Measurements from ENCODE around the gene RNF138.
"Not testable (repeated sequence)": the region's sequence is repeated elsewhere in the genome, so short reads cannot be mapped to it uniquely, and the experiment has no call there.

Gene RNF138

GRCh38 chr18:32091724-32092421, at the start of gene RNF138:
TSS of gene RNF138 (plus strand) at chr18:32091874. CDS start at chr18:32092777, 903 bp downstream.
- peak; percentile 96 for DNase-seq (ENCODE audit: low spot score)

GRCh38 chr18:32042337-32042736, 49.3 kb upstream of the RNF138 start:
- no peak for DNase-seq (ENCODE audit: low spot score)

- DNase-seq (ENCODE audit: low spot score), result no peak
Measured at GRCh38 chr18:32048507-32049091, 43.1 kb upstream of the RNF138 start.

GRCh38 chr18:32049393-32050171, 42.1 kb upstream of the RNF138 start:
- no peak for DNase-seq (ENCODE audit: low spot score)

DNA sequence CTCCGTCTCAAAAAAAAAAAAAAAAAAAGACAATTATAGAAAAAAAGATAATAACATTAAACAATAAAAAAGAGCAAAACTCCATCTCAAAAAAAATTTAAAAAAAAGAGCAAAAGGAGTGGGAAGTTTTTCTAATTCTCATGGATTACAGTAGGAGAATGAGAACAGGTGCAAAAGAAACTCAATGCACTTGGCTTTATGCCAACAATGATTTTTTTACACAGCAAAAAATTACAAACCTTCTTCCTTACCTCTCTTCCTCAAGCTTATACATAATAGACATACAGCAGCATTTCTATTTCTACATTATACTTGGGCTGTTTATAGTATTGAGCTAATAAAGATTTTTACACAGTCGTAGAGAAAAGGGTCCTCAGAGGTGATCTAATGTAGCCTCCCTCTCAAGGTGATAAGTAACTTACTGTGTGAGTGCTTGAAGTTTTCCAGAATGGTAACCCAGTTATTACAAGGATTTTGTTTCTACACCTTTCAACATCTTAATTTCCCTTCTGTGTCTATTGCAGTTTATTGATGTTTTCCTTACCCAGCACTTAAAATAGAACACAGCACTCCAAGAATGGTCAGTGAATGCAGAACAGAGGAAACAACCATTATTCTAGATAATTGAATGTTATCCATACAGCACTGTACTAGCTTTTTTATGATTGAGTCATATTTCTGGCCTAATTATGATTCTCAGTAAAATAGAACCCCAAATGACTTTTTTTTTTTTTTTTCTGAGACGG, 34.9 kb upstream of the RNF138 start:
- no peak for DNase-seq (ENCODE audit: low spot score)

- DNase-seq (ENCODE audit: low spot score), result no peak
Measured at GRCh38 chr18:32057624-32058165, 34.0 kb upstream of the RNF138 start.

GRCh38 chr18:32060026-32060425, 31.6 kb upstream of the RNF138 start:
- no peak for DNase-seq (ENCODE audit: low spot score)

DNA sequence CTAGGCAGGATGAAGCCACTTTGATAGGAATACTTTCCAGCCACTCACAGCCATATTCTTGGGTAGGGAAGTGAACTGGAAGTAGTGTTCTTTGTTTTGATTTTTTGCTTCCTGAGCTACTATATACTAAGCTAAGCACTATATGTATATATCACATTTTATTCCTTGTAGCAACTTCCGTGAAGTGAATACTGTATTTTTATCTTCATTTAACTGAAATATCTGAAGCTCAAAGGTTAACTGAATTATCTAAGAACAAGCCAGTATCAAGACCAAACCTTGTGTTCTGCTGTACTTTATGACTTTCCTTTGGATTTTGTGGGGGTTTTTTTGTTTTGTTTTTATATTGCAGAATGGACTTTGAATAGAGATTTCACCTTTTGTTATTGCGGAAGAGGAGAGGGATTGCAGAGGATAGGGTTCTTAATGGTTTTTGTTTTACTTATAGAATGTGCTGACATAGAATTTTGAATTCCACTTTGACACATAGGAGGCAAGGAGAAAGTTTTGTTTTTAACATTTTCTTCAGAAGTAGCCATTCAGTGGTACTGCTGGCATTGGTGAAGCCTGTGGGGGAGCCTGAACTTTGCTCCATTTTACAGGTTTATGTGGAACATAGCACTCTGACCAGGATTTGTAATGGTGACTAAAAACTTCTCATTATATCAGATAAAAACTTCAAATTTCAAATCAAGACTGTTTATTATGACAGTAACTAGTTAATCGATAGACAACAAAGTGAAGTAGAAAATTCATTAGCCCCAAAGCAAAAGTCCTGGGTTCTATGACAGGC, 24.1 kb upstream of the RNF138 start:
- no peak for DNase-seq (ENCODE audit: low spot score)

- peak; percentile 26 for DNase-seq (ENCODE audit: low spot score)
Measured at GRCh38 chr18:32072321-32072720, 19.4 kb upstream of the RNF138 start.

- no peak for DNase-seq (ENCODE audit: low spot score)
Measured at GRCh38 chr18:32074206-32074605, 17.5 kb upstream of the RNF138 start.

- no peak for DNase-seq (ENCODE audit: low spot score)
Measured at GRCh38 chr18:32078845-32079244, 12.8 kb upstream of the RNF138 start.

GRCh38 chr18:32081881-32082280, 9.8 kb upstream of the RNF138 start:
- no peak for DNase-seq (ENCODE audit: low spot score)

GRCh38 chr18:32083781-32084180, 7.9 kb upstream of the RNF138 start:
- no peak for DNase-seq (ENCODE audit: low spot score)

DNA sequence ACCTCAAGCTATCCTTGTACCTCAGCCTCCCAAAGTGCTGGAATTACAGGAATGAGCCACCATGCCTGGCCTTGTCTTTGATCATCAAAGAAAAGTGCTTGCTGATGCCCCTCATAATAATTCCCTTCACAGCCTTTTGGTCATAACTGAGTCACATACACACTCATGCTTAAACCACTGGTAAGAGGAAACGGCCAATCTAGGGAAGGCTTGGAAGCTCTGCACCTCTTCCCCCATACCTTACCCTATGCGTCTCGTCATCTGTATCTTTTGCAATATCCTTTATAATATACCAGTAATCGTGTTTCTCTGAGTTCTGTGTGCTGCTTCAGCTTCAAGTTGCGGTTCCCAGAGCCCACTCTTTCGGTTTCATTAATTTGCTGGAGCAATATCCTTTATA, 4.8 kb upstream of the RNF138 start:
- no peak for DNase-seq (ENCODE audit: low spot score)

GRCh38 chr18:32090831-32091230, 843 bp upstream of the RNF138 start:
- DNase-seq (ENCODE audit: low spot score), result not testable (repeated sequence)

GRCh38 chr18:32091325-32091723, 350 bp upstream of the RNF138 start:
- no peak for DNase-seq (ENCODE audit: low spot score)

DNA sequence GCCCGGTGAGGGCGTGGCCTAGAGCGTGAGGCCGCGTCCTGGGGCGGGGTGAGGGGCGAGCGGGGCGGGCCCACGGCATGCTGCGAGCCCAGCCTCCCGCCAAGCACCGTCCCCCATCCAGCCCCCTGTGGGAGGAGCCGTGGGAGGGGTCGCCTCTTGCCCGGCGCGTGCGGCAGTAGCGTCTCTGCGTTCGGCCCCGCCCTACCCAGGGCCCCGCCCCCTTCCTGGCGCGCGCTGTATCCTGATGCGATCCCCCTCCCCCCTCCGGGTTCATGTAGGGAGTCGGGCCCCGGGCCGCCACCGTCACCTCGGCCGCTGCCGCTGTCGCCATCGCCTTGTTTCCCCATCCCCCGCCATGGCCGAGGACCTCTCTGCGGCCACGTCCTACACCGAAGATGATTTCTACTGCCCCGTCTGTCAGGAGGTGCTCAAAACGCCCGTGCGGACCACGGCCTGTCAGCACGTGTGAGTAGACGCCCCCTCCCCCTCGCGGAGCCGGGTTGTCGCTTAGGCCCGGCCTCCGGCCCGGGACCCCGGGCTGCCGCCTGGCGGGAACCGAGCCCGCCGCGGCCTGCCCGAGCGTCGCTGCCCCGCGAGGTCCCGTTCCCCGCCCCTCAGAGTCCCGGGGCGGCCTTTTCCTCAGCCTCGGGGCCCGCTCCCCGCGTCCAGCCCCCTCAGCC, 888 bp downstream of the RNF138 start:
- DNase-seq (ENCODE audit: low spot score), result peak; percentile 97

- peak; percentile 79 for DNase-seq (ENCODE audit: low spot score)
Measured at GRCh38 chr18:32093102-32093511, 1.4 kb downstream of the RNF138 start.

DNA sequence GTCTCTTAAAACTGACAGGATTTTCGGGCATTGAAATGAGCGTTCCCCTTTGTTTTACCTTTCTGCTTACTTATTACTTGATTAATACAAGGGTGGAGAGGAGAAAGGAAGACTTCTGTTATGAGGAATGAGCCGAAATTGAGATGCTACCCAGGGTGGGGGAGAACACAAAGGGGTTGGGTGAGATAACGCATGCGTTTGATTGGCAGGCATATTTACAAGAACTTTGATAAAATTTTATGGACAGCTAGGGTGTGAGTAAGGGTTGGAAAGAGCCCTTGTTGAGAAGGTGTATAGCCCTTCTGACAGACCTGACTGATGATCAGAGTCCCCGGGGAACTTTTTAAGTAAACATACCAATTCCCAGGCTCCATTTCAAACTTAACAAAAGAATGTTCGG, 1.8 kb downstream of the RNF138 start:
- DNase-seq (ENCODE audit: low spot score), result no peak

GRCh38 chr18:32095192-32095899, 3.7 kb downstream of the RNF138 start:
- DNase-seq (ENCODE audit: low spot score), result no peak

All from iPS-NIHi11 (cell line).